Activated CD4-positive, alpha-beta T cell treated with anti-CD3 and anti-CD28 coated beads for 1 hour (primary cell): ENCODE data around the gene RBM44.

Experiments
- DNase-seq: peaks from one replicate; pipeline ENCODE4 v3.0.0-alpha.2; 2020

The RBM44 gene

GRCh38 chr2:237873897-237874551 lies 75.4 kb downstream of the RBM44 start:
- no peak for DNase-seq

DNA sequence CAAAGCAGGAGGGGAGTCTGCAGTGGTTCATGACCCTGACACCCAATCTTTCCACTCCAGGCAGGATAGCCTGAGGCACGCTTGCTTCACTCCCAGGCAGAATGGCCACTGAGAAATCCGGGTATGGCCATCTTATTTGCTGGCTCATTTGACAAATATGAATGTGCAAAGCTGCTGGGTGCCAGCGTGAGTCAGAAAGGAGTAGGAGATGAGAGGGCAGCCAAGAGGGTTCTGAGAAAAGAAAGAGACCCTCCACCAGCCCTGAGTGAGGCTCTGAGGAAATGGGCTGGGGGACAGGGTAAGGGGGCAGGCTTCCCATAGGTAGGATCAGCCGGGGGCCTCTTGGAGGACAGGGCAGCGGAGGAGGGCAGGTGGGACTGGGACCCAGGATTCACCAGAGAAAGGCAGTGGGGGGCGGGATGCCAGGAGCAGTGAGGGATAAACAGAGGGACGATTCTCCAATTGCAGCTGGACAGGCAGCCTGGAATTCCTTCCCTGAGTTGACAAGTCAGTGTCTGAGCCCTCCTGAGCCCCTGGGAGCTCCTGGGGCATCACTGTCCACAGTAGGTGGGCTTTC lies 76.1 kb downstream of the RBM44 start:
- DNase-seq: no peak

DNA sequence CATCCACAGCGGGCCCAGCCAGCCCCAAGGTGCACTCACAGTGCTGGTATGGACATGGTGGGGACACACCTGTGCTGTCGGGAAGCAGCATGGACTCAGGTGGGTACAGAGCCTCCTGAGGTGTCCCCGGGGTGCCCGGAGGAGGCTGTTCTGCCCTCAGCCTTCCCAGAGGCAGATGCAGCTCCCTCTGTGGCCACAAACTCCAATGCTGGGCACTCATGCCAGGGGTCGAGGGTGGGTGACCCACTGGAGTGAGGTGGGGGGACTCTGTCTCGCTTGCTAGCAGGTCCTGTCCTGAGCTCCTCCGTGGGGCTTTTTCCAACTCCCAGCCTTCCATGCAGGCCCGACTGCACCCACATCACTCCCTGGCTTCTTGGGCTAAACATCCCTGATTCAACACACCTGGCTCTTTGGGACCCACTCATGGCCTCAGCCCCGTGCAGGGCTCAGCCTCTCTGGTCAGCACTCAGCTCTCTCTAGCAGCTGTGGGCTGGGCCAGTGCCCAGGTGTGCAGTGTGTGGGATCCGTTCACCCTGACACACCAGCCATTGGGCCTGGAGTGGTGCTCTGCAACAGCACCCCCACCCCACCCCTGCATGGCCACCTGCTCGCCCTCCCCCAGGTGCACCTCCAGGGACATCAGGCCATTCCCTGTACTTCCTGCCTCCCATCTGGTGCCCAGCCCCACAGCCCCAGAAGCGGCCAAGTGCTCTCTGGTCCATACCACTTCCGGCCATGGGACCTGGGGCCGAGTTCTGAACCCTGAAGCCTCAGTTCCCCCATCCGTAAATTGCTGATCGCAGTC lies 76.9 kb downstream of the RBM44 start:
- no peak for DNase-seq

GRCh38 chr2:237876061-237876526 lies 77.5 kb downstream of the RBM44 start:
- no peak for DNase-seq

- DNase-seq: no peak
Measured at GRCh38 chr2:237876532-237876931, 78.0 kb downstream of the RBM44 start.

GRCh38 chr2:237876951-237877491 lies 78.4 kb downstream of the RBM44 start:
- no peak for DNase-seq

GRCh38 chr2:237877576-237878307 lies 79.2 kb downstream of the RBM44 start:
- DNase-seq: no peak

GRCh38 chr2:237878321-237879057 lies 79.9 kb downstream of the RBM44 start:
- DNase-seq: no peak

DNA sequence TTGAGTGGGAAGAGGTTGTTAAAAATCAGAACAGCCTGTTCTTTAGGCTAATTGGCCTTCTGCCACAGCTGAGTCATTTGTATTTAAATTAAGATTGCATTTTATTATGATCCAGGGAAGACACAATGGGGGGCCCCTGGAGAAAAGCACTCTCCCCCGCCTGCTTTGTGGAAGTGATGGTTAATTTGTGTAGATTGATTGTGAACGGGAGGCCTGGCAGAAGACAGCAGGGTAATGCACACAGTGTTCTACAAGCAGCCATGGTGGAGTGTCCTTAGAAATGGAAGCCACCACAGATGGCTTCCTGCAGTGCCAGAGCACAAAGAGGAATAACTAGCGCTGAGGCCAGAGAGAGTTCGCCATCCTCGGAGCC lies 80.5 kb downstream of the RBM44 start:
- no peak for DNase-seq

- no peak for DNase-seq
Measured at GRCh38 chr2:237879991-237880560, 81.5 kb downstream of the RBM44 start.

DNA sequence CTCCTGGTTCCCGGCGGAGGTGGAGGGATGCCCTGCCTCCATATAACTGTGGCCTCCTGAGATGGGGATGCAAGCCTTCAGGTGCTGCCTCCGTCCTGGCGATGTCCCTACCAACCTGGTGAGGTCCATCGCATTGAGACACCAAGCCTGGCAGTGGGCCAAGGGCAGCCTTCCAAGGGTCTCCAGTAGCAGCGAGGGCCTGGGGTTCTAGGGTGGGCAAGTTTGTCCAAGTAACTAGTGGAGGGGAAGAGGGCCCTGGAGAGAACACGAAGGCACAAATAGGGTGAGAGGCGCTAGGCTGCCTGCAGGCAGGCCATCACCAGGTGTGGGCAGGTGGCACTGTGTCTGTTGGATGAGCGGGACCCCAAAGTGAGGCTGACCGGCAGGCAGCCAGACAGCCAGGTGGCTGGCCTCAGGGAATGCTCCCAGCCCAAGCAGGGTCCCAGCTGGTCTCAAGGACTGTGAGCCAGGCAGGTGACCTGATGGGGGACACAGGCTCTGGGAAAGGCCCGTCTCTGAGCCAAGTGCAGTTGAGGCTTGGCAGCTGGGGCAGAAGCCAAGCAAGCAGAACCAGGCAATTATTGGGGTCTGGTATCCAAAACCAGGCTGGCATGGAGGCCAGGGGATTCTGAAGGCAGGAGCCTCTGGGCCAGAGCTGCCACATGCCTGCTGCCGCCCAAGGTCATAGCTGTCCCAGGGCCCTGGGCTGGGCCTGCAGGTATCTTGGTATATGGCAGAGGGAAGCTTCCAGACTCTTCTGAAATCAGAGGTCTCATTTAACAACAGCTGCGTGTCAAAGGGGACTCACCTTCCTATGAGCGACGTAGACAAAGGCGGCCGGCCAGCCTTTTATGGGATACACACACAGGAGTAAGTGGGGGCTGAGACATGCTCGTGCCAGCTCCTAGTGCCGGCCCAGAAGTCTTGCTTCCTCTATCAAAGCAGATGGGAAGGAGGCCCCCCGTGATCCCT lies 84.2 kb downstream of the RBM44 start:
- DNase-seq: no peak

- DNase-seq: no peak
Measured at GRCh38 chr2:237883951-237884446, 85.4 kb downstream of the RBM44 start.

- no peak for DNase-seq
Measured at GRCh38 chr2:237884681-237885080, 86.1 kb downstream of the RBM44 start.

DNA sequence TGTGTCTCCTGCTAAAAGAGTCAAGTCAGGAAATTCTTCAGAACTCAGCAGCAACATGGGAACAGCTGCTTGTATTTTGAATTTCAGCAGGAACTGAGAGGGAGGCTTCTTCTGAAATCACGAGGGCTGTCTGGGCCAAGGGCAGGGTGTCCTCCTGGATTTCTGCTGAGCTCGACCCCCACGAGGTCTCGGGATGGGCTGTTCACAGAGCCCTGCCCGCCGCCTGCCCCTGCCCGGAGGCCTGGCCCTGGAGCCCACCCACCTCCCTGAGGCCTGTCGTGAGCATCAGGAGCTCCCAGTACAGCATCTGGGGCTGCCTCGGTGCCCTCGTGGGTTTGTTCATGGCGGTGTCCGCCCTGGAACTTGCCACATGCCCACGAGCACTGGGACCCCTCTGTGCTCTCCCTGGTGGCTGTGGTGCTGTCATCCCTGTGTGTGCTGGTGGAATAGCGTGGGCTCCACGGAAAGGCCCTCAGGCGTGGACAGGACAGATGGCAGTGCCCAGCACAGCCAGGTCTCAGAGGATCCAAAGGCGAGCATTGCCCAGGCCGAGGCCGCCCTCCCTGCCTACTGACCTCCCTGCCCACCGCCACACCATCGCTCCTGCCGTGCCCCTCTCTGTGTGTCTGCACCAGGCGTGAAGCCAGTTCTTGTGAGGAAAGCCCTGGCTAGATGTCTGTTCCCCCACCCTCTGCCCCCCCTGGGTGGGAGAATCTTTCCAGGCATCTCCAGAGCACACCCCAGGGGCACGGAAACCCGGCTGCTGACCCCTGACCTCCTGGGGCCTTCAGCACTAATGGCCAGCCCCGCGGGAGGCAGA lies 86.7 kb downstream of the RBM44 start:
- no peak for DNase-seq

GRCh38 chr2:237885931-237886684 lies 87.5 kb downstream of the RBM44 start:
- DNase-seq: no peak

GRCh38 chr2:237886685-237887481 lies 88.3 kb downstream of the RBM44 start:
- no peak for DNase-seq

- no peak for DNase-seq
Measured at GRCh38 chr2:237888389-237888788, 89.8 kb downstream of the RBM44 start.

DNA sequence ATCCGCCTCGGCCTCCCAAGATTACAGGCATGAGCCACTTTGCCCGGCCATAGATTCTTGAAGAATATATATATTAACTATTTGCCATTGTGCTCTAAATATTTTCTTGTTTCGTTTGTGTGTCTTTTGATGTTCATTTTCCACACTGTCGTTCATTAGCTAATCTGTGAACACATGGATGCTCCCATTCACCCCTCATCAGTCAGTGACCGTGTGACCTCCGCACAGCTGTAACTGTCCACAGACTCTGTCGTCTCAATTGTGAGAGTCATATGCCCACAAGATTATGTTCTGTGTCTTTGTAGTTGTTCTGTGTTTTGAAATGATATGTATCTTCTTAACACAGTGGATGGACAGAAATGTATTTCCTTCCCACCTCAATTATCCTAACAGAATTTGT lies 90.4 kb downstream of the RBM44 start:
- DNase-seq: no peak
